Uterus (tissue), 4 donors: Measurements from ENCODE around the gene YIF1B. TPM values are rescaled to one million over a fixed set of nuclear protein-coding genes. Genes with fewer than 3 reads are reported as not detected.

ENCODE experiments used
- DNase-seq, 2 donors: peaks; one replicate each; pipeline ENCODE4 v3.0.0-alpha.2; 2019 to 2020
- H3K27ac ChIP-seq, 2 donors: fragments of 200-600 bp; sonication (generic); 1 replicate in 1 of 2; 2 replicates in 1 of 2; pipeline ENCODE4 v1.5.1; 2016 to 2018
- H3K27me3 ChIP-seq, 2 donors: fragments of 200-600 bp; sonication (generic); one replicate each; pipeline ENCODE4 v1.5.1; 2018 to 2019; ENCODE audit warnings: control low read depth in 1 of 2
- H3K36me3 ChIP-seq, 2 donors: fragments of 200-600 bp; sonication (generic); one replicate each; pipeline ENCODE4 v1.5.1; 2019; ENCODE audit warnings: control low read depth in 1 of 2
- H3K4me1 ChIP-seq, 2 donors: fragments of 200-600 bp; sonication (generic); one replicate each; pipeline ENCODE4 v1.5.1; 2018 to 2019; ENCODE audit warnings: control low read depth in 1 of 2
- H3K4me3 ChIP-seq, 2 donors: fragments of 200-600 bp; sonication (generic); 1 replicate in 1 of 2; 2 replicates in 1 of 2; pipeline ENCODE4 v1.5.1; 2018 to 2019; ENCODE audit warnings: mild to moderate bottlenecking in 1 of 2
- H3K9me3 ChIP-seq, 2 donors: fragments of 200-600 bp; sonication (generic); one replicate each; pipeline ENCODE4 v1.5.1; 2019; ENCODE audit warnings: control low read depth in 1 of 2
- POLR2A ChIP-seq, 2 donors: fragments of 450-650 bp; IDR thresholded peaks; one replicate each; pipeline ENCODE4 v1.6.1; 2016; ENCODE audit warnings: antibody characterized with exemption in 2 of 2, mild to moderate bottlenecking in 1 of 2, moderate library complexity in 1 of 2
- intact Hi-C: fragments of 100-400 bp; cut with DNase I; formaldehyde crosslinking; loops from one replicate; pipeline ENCODE4 v1.15.1; 2023; ENCODE audit warnings: low total_unique reads
- total RNA-seq, 4 donors: library from RNA; depleted of rRNA in 3 of 4; stranded (reverse); fragments of >200 nt in 3 of 4; gene quantifications; one replicate each; pipeline versions ENCODE4 v1.1.0 to v1.2.4, GENCODE V29; 2014 to 2023
- TF ChIP-seq, protein P1 (sequence below), 4 experiments: fragments of 200-600 bp in 2 of 4; fragments of 450-650 bp in 2 of 4; sonication (generic) in 2 of 4; IDR thresholded peaks; one replicate each; pipeline ENCODE4 v1.5.1; 2016 to 2019; ENCODE audit warnings: antibody characterized with exemption in 4 of 4, mild to moderate bottlenecking in 2 of 4, moderate library complexity in 1 of 4
- donor health status: DM: yes; HTN: yes; CAD: no.

YIF1B gene
- total RNA-seq, 4 donors from 2014 or later, result 6.4 to 31.7 (median 21.5) TPM

DNA sequence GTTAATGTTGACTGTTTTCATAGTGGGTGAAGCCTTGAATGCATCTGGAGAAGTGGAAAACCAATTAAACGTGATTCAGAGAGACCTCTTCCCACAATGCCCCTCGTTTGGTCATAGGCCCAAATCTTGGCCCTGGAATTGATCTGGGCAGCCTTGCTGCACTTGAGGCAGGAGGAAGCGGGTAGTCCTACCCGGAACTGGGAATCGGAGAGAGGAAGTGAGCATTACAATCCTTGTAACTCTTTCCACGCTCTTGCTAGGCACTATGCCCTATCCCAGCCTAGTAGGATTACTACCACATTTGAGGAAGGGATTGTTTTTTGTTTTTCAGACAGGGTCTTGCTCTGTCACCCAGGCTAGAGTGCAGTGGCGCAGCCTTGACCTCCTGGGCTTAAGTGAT, 7.5 kb upstream of the YIF1B start:
- intact Hi-C loops, result no loop called here
- Histone ChIP-seq H3K27me3 (no peaks in the 10 kb centered on the region), H3K4me1 (peaks cover 0 to 9% of the 10 kb centered on the region in 2 donors), H3K36me3 (no peaks in the 10 kb centered on the region), H3K4me3 (no peak overlapping the region), H3K9me3 (no peaks in the 10 kb centered on the region), H3K27ac (peak overlapping the region in 1 of 2 donors; percentile 40)
- DNase-seq, result no peak
- TF ChIP-seq POLR2A (IDR thresholded peaks at IDR 0.05), result no peak
- TF ChIP-seq, protein P1, sequence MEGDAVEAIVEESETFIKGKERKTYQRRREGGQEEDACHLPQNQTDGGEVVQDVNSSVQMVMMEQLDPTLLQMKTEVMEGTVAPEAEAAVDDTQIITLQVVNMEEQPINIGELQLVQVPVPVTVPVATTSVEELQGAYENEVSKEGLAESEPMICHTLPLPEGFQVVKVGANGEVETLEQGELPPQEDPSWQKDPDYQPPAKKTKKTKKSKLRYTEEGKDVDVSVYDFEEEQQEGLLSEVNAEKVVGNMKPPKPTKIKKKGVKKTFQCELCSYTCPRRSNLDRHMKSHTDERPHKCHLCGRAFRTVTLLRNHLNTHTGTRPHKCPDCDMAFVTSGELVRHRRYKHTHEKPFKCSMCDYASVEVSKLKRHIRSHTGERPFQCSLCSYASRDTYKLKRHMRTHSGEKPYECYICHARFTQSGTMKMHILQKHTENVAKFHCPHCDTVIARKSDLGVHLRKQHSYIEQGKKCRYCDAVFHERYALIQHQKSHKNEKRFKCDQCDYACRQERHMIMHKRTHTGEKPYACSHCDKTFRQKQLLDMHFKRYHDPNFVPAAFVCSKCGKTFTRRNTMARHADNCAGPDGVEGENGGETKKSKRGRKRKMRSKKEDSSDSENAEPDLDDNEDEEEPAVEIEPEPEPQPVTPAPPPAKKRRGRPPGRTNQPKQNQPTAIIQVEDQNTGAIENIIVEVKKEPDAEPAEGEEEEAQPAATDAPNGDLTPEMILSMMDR (IDR thresholded peaks at IDR 0.05), result no peak

DNA sequence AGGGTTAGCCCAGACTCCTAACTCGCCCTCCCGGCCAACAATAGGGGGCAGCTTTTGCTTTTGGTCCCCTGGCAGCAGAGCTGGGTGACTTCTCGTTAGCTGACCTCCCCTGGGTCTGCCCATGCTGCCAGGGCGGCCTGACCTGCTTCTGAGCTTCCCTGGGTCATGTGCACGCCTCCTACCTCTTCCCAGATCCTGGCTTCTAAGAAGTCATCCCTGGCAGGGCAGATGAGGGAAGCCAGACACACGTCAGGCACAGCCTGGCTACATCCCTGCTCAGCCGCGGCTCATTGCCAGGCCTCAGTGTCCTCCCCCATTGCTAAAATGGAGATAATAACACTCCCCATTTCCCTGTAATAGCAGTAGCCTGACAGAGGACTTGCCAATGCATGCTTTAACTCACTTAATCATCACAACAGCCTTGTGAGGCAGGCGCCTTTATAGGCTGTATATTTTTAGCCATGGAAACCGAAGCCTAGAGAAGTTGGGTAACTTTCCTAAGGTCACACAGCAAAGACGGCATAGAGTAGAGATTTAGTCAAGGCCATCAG, 6.0 kb upstream of the YIF1B start:
- TF ChIP-seq, protein P1 (IDR thresholded peaks at IDR 0.05), result peak in 1 of 4 experiments; percentile 15
- TF ChIP-seq POLR2A (IDR thresholded peaks at IDR 0.05), result peak in 1 of 2 donors; percentile 51
- Histone ChIP-seq H3K9me3 (no peaks in the 10 kb centered on the region), H3K4me1 (peaks cover 0 to 9% of the 10 kb centered on the region in 2 donors), H3K36me3 (no peaks in the 10 kb centered on the region), H3K4me3 (peak overlapping the region; percentile 49 to 54), H3K27me3 (no peaks in the 10 kb centered on the region), H3K27ac (peak overlapping the region; percentile 68 to 69)
- peak; percentile 89 to 96 for DNase-seq
- intact Hi-C loops, result loop anchor here (2.0 kb wide), 1 partner anchor 69 kb away; no protein-coding TSS in a partner anchor

DNA sequence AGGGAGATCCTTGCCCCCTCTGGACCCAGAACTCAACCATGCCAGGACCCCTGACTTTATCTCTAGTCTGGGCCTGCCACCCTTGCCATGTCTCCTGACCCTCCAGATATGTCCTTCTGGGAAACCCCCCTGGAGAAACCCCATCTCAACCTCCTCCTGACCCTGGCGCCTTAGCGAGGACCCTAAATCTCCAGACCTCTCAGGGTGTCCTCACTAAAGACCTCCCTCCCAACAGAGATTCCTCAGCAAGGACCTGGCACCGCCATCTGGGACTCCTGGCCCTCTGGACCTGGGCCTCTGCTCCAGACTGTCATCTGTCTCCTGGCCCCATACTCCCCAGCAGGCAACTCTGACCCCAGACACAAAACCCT, 5.2 kb upstream of the YIF1B start:
- H3K4me1 ChIP-seq, result peaks cover 0 to 9% of the 10 kb centered on the region in 2 donors
- TF ChIP-seq, protein P1 (IDR thresholded peaks at IDR 0.05), result no peak
- no peak for TF ChIP-seq POLR2A (IDR thresholded peaks at IDR 0.05)
- no peak for DNase-seq
- peak overlapping the region; percentile 68 to 69 for H3K27ac ChIP-seq
- intact Hi-C loops, result loop anchor here (2.0 kb wide), 1 partner anchor 68 kb away; no protein-coding TSS in a partner anchor
- no peaks in the 10 kb centered on the region for H3K27me3 ChIP-seq
- no peaks in the 10 kb centered on the region for H3K36me3 ChIP-seq
- peak overlapping the region; percentile 49 to 54 for H3K4me3 ChIP-seq
- no peaks in the 10 kb centered on the region for H3K9me3 ChIP-seq

DNA sequence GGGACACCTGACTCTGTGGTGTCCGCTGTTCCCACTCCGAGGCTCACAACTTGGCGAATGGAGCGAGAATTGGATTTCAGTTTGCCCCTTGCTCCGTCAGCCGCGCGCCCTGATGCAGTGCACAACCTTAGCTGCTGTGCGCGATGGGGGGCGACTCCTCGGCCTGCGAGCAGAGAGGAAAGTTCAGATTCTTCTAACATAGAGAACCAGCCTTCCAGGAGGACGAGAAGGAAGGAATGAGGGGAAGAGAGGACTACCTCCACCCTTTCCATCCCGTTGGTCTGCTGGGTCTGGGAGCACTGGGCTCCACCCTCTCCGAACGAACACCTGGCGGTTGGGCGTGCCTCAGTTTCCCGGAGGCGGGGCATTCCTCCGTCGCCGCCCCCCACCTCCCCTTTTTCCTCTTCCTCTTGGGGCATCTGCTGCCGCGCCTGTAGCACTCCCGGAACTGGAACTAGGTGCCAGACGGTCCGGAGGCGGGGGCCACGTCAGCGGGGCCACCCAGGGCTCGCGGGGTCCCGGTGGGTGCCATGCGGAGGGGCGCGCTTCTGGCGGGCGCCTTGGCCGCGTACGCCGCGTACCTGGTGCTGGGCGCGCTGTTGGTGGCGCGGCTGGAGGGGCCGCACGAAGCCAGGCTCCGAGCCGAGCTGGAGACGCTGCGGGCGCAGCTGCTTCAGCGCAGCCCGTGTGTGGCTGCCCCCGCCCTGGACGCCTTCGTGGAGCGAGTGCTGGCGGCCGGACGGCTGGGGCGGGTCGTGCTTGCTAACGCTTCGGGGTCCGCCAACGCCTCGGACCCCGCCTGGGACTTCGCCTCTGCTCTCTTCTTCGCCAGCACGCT, 3.9 kb upstream of the YIF1B start, which contains the start of gene KCNK6:
KCNK6 (plus strand) TSS at position 425 of the 838 bp plus-strand sequence; CDS start at position 531, 106 bp downstream.
- H3K9me3 ChIP-seq, result no peaks in the 10 kb centered on the region
- peaks cover 0 to 14% of the 10 kb centered on the region in 2 donors for H3K4me1 ChIP-seq
- TF ChIP-seq POLR2A (IDR thresholded peaks at IDR 0.05), result peak; percentile 36 to 41
- TF ChIP-seq, protein P1 (IDR thresholded peaks at IDR 0.05), result no peak
- intact Hi-C loops, result loop anchor here (2.0 kb wide), 1 partner anchor 67 kb away; no protein-coding TSS in a partner anchor
- DNase-seq, result peak; percentile 40 to 59
- peaks cover 0 to 3% of the 10 kb centered on the region in 2 donors for H3K27me3 ChIP-seq
- peak within 1 kb of the TSS; percentile 49 to 54 for H3K4me3 ChIP-seq
- H3K27ac ChIP-seq, result peak within 1 kb of the TSS; percentile 68 to 69
- no peaks in the 10 kb centered on the region for H3K36me3 ChIP-seq

DNA sequence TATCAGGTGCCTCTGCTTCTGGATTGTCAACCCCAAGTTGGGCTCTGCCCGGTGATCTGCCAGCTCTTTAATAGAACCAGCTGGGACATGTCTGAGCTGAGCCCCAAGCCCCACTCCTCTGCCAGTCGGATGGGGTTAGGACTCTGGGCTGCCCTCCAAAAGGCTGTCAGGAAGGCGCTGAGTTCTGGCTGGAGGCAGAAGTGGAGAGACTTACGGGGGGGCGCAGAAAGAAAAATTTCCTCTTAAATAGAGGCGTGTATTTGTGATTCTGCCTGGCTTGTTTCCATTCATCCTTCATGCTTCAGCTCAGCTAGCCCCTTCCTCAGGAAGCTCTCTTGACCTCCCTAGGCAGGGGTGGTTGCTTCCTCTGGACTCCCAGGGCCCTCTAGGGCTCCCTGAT, 2.9 kb upstream of the YIF1B start:
- intact Hi-C loops, result no loop called here

More for the DNA sequence above, 2.9 kb upstream of the YIF1B start:
- no peaks in the 10 kb centered on the region for H3K36me3 ChIP-seq
- peaks cover 0 to 14% of the 10 kb centered on the region in 2 donors for H3K4me1 ChIP-seq
- peak overlapping the region; percentile 3 to 68 for H3K27ac ChIP-seq
- no peaks in the 10 kb centered on the region for H3K9me3 ChIP-seq
- H3K4me3 ChIP-seq, result no peak overlapping the region
- peak; percentile 33 to 66 for DNase-seq
- TF ChIP-seq POLR2A (IDR thresholded peaks at IDR 0.05), result no peak
- TF ChIP-seq, protein P1 (IDR thresholded peaks at IDR 0.05), result no peak
- peaks cover 0 to 3% of the 10 kb centered on the region in 2 donors for H3K27me3 ChIP-seq
